ENCODE measurements around the gene PLCG1. TPM values are rescaled to one million over a fixed set of nuclear protein-coding genes. Genes with fewer than 3 reads are reported as not detected.
"Not testable (repeated sequence)": the region's sequence is repeated elsewhere in the genome, so short reads cannot be mapped to it uniquely, and the experiment has no call there.

PLCG1 gene
- 121 and 261 TPM in 2 replicates for total RNA-seq

- DNase-seq (ENCODE audit: extremely low read depth, low read depth, low spot score), result no peak
Measured at GRCh38 chr20:41136680-41137613, at the start of gene PLCG1. Gene PLCG1 (plus strand): TSS chr20:41137543. CDS start chr20:41137642, 99 bp downstream.

- DNase-seq (ENCODE audit: extremely low read depth, low read depth, low spot score), result no peak
Measured at GRCh38 chr20:41087777-41088176, 49.6 kb upstream of the PLCG1 start.

DNA sequence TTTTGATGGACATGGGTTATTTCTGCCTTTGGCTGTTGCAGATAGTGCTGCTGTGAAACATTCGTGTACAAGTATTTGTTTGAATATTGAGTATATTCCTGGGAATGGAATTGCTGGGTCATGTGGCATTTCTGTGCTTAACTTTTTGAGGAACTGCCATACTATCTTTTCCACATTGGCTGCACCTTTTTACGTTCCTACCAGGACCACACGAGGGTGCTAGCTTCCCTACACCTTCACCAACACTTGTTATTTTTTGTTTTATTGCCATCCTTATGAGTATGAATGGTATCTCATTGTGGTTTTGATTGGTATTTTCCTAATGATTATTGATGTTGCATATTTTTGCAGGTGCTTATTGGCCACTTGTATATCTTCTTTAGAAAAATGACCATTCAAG is 47.8 kb upstream of the PLCG1 start:
- DNase-seq (ENCODE audit: extremely low read depth, low read depth, low spot score), result no peak

DNA sequence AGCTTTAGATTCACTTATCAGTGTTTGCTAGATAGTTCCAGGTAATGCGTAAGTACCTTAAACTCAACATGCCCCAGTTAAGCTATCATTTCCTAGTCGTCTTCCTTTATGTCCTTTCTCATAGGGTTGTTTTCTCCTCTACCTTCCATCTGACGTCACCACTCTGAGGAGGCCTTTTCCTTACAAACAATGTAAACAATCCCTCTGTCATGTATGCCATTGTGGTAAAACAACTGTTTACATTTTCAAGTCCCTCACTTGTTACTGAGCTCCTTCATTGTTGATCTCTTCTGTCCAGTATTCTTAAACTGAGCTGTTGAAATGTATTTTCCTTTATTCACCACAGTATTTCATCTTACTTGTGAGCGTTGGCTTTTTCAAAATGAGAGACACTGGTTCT is 45.4 kb upstream of the PLCG1 start:
- DNase-seq (ENCODE audit: extremely low read depth, low read depth, low spot score), result no peak

DNA sequence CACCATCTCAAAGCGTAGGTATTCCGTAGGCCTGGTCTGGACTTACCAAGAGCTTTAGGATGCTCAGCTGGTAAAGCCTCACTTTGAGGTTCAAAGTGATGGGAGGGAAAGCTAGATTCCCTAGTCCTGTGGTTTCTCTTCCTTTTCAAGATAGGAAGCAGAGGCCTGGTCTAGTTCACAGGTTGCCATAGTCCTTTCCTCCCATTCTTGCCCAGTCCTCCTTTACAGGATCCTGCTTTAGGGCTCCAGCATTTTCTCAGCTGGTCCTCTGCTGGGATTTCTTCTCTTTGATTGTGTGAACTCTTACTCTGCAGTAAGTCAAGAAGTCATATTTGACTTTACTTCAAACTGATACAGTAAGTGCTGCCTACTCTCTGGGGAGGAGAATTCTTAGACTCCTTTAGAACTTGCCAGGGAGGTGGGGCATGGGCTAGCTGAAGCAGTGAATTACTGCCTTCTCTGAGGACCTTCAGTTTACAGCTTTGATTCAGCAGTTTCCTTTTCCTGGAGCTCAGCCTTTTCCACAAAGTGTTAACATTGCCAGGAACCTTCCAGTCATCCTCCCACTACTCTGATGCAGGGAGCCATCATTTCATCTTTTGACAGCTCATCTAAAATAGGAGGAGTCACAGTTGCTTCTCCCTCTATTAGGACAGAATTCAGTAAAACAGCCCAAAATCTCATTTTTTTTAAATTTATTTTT is 42.8 kb upstream of the PLCG1 start:
- DNase-seq (ENCODE audit: extremely low read depth, low read depth, low spot score), result no peak

DNA sequence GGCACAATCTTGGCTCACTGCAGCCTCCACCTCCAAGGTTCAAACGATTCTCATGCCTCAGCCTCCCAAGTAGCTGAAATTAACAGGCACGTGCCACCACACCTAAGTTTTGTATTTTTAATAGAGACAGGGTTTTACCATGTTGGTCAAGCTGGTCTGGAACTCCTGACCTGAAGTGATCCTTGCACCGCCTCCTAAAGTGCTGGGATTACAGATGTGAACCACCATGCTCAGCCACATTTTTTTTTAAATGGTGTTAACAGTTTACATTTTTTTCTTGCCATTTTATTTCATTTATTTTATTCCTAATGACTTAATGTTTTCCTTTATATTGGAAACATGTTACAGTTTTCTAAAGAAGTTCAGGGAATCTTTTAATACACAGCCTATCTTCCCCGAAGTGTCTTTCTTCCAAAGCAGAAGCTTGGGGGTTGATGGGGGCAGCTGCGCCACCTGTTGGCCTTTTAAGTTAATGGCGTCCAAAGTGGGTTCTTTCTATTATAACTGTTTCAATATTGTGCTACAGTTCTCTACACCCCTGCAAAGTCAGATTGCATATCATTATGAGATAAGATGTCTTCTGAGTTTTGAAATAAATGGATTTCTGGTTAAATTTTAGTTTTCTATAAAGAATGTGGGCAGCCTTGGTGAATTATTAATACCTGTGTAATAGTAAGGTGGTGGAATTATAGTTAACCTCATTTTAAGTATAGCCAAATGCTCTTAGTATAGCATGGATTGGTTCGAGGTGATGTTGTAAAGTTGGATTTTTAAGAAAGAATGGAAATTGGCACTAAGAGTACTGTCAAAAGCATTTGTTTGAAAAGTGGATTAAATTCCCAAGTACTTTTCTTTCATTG is 42.0 kb upstream of the PLCG1 start:
- no peak for DNase-seq (ENCODE audit: extremely low read depth, low read depth, low spot score)

GRCh38 chr20:41098703-41099250 is 38.6 kb upstream of the PLCG1 start:
- no peak for DNase-seq (ENCODE audit: extremely low read depth, low read depth, low spot score)

DNA sequence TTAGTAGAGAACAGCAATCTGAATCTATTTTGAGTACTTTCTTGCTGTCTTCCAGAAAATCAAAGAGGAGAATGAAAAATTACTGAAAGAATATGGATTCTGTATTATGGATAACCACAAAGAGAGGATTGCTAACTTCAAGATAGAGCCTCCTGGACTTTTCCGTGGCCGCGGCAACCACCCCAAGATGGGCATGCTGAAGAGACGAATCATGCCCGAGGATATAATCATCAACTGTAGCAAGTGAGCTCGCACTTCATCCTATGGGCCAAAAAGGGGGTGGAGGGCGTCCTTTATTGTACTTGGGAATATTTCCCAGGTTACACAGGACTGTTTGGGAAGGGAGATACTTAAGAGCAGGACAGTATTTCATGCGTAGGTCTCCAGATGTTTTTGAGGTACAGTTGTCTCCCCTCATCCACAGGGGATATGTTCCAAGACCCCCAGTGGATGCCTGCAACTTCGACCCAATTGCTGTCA is 37.3 kb upstream of the PLCG1 start:
- DNase-seq (ENCODE audit: extremely low read depth, low read depth, low spot score), result no peak

- DNase-seq (ENCODE audit: extremely low read depth, low read depth, low spot score), result no peak
Measured at GRCh38 chr20:41101660-41102059, 35.7 kb upstream of the PLCG1 start.

- no peak for DNase-seq (ENCODE audit: extremely low read depth, low read depth, low spot score)
Measured at GRCh38 chr20:41108531-41108930, 28.8 kb upstream of the PLCG1 start.

DNA sequence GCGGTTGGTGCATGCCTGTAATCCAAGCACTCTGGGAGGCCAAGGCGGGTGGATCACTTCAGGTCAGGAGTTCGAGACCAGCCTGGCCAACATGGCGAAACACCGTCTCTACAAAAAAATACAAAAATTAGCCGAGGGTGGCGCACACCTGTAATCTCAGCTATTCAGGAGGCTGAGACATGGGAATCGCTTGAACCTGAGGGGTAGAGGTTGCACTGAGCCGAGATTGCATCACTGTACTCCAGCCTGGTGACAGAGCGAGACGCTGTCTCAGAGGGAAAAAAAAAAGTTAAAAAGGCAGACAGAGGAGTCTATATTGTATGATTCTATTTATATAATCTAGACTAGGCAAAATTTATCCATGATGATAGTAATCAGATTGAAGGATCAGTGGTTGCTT is 27.3 kb upstream of the PLCG1 start:
- DNase-seq (ENCODE audit: extremely low read depth, low read depth, low spot score), result no peak

GRCh38 chr20:41110930-41111577 is 26.3 kb upstream of the PLCG1 start:
- DNase-seq (ENCODE audit: extremely low read depth, low read depth, low spot score), result no peak

DNA sequence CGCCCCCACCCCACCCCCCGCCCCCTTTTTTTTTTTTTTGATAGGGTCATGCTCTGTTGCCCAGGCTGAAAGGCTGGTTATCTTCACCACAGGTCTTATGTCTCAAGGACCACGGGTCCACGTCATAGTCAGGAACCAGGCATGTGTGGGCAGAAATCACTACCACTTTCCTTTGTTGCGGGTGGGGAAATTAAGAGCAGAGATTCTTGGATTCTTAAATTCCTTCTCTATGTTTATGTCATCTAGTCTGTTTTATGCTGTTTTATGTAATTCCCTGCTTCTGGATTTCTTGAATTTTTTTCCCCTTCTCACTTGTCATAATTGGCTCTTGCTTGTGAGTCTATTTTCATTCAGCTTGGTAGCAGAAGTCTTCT is 25.8 kb upstream of the PLCG1 start:
- no peak for DNase-seq (ENCODE audit: extremely low read depth, low read depth, low spot score)

GRCh38 chr20:41116282-41116956 is 20.9 kb upstream of the PLCG1 start:
- DNase-seq (ENCODE audit: extremely low read depth, low read depth, low spot score), result no peak

DNA sequence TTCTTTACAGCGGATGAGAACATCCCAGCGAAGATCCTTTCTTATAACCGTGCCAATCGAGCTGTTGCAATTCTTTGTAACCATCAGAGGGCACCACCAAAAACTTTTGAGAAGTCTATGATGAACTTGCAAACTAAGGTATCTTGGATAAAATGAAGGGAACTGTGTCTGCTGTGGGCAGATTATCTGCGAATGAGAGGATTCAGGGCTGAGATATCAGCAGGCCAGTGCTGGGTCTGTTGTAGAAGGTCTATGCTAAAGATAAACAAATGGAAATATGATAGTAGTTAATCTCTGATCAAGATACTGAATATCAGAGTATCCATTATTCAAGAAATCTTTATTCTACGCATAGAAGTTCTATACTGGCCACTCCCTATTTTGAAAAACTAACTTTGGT is 19.2 kb upstream of the PLCG1 start:
- DNase-seq (ENCODE audit: extremely low read depth, low read depth, low spot score), result not testable (repeated sequence)

DNA sequence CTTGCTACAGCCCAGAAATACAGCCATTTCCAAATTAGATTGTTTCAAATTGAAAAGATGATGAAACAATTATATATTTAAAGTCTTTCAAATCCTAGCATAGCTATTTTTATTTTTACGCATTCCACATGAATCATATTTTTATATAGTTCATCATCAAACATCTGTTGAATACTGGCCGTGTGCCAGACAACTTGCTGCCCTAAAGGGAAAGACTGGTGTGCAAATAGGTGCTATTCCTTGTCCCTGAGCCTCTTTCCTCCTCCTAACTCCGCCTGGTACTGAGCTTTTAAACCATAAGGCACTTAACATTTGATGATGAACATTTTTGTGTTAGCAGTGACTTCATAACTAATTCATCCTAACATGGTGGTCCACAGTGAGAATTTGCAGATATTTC is 18.7 kb upstream of the PLCG1 start:
- no peak for DNase-seq (ENCODE audit: extremely low read depth, low read depth, low spot score)

GRCh38 chr20:41119614-41120561 is 17.5 kb upstream of the PLCG1 start:
- DNase-seq (ENCODE audit: extremely low read depth, low read depth, low spot score), result no peak

DNA sequence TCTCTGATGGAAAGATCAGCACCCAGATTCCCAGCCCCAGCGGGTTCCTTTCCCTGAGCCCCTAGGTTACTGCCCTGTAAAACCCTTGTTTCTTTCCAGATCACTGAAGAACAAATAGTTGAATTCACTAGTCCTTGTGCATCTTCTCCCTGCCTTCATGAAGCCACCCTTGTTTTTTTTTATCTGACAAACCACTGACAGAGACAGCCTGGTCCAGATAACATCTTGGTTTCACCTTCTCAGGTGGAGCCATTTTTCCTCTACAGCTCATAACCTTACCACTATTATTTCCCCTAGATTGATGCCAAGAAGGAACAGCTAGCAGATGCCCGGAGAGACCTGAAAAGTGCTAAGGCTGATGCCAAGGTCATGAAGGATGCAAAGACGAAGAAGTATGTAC is 15.9 kb upstream of the PLCG1 start:
- DNase-seq (ENCODE audit: extremely low read depth, low read depth, low spot score), result no peak

DNA sequence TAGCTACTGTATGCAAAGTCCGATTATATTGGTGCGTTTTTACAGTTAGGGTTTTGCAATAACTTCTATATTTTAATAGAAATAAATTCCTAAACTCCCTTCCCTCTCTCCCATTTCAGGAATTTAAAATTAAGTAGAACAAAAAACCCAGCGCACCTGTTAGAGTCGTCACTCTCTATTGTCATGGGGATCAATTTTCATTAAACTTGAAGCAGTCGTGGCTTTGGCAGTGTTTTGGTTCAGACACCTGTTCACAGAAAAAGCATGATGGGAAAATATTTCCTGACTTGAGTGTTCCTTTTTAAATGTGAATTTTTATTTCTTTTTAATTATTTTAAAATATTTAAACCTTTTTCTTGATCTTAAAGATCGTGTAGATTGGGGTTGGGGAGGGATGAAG is 13.7 kb upstream of the PLCG1 start:
- DNase-seq (ENCODE audit: extremely low read depth, low read depth, low spot score), result no peak

Data from glomerular endothelial cell (primary cell).